HG03354 (cell line): ENCODE data around the gene WASF2.

Experiments used
- ATAC-seq: cut with Tn5 transposase; IDR thresholded peaks from one replicate; pipeline ENCODE4 v1.9.1; 2021; ENCODE audit warnings: mild to moderate bottlenecking; ENCODE audit not compliant: unreplicated experiment, poor library complexity, severe bottlenecking

WASF2 gene

DNA sequence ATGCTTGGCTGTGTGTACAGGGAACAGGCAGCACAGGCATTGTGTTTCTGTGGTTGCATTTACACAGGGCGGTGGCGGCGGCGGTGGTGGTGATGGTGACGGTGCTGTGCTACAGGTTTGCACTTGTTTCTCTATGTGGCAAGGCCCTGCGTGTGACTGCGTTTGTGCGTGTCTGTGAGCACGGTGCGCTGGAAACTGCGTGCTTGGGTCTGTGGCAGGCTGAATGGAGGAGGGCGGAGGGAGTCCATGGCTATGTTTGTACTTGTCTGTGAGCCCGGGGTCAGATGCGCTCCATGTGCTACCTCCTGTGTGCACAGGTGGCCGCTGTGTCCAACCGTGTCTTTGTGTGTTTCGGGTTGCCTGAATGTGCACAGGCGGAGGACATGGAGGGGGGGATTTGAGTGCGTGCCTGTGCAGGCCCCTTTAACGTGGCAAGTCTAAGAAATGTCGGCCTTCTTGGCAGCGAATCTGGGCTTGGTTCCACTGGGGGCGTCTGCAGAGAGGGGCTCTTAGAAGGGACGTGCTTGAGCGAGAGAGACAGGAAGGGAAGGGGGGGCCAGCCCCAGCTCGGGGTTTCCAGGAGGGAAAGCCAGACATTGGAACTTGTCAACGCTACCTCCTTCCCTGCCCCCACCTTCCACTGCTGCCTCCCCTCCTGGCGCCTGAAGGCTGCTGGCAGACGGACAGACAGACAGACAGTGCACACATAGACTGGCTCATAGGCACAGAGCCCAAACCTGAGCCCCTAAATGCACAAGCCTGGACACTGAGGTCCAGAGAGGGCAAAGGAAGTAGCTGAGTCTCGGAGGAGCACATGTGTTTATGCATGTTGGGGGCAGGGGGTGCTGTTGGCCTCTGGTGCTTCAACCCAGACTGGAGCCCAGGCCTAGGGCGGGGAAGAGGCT, 32.7 kb upstream of the WASF2 start:
- ATAC-seq: no peak

GRCh38 chr1:27521861-27522431, 32.0 kb upstream of the WASF2 start:
- ATAC-seq: no peak

GRCh38 chr1:27521336-27521831, 31.4 kb upstream of the WASF2 start:
- ATAC-seq: no peak

GRCh38 chr1:27520651-27521050, 30.7 kb upstream of the WASF2 start:
- no peak for ATAC-seq

DNA sequence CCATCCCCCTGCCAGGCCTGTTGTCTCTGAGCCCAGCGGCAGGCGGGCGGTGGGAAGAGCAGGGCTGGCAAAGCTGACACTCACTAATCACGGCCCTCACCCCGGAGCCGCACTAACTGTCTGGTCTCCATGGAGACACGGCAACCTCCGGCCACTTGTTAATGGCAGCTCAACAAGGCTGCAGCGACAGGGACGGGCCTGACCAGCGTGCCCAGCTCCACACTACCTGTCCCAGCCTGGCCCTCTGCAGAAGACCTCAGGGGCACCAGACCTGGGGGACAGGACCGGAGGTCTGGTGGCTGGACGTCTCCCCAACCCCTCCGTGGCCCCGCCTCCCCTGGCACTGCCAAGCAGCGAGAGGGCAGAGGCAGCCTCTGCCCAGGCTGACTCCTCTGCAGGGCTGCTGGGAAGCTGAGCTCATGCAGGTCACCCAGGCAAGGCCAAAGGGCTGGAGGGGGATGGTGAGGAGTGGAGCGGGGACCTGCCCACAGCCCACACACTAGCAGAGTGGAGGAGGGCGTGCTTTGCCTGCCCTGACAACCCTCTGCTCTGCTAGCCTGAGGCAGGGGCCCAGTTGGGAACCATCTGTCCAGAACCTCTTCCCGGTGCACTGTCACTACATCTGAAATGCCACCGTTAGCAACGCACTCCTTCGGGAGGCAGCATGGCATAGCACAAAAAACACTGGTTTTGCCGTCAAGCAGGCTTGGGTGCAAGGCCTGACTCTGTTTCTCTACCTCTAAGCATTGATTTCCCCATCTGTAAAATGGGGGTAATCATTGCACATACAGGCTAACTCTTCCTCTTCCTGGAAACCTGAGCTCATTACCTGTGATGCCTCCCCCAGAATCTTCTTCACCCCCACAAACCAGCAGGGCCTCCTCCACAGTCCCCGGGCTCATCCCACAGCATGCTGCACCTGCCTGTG, 29.6 kb upstream of the WASF2 start:
- ATAC-seq: no peak

GRCh38 chr1:27518808-27519207, 28.8 kb upstream of the WASF2 start:
- ATAC-seq: no peak

DNA sequence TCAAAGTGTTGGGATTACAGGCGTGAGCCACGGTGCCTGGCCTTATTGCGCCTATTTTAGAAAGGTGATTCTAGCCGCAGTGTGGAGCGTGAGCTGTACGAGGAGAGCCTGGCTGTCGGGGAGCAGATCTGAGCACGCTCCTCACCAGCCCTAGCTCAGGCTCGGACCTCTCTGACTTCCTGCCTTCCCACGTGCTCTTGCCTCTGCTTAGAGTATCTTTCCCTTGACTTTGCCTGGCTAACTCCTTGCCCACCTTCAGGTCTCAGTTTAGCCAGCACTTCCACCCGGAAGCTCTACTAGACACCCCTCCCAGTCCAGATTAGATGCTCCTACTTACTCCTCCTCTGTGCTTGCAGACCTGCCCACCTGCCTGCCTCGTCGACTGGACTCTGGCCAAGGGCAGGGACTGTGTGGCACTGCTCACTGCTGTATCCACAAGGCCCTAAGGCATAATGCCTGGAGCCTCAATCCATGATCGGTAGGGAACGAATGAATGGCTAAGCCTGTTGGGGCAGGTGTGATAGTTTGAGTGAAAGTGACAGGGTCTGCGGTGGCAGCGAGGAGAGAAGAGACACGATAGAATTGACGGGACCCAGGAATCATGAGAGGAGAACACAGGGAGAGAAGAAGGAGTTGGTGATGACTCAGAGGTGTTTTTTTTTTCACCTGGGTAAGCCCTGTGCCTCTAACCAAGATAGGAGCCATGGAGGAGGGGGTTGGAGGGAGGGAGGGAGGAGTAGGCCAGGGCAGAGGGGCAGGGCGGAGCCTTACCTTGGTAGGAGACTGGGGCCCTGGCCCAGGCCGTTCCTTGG, 28.1 kb upstream of the WASF2 start:
- no peak for ATAC-seq

DNA sequence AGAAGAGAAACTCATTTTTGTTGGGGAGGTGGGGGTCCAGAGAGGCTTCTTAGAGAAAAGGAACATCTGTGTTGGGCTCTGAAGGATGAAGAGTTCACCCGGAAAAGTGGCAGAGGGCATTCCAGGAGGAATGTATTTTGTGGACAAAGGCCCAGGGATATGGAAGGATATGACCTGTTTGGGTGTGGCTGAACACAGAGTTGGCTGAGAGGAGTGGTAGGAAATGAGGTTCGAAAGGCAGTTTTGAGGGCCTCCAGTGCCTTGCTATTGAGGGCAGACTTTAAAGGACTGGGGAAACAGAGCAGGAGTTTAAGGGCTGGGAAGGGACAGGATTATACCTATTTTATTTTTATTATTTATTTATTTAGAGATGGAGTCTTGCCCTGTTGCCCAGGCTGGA, 27.3 kb upstream of the WASF2 start:
- ATAC-seq: no peak

DNA sequence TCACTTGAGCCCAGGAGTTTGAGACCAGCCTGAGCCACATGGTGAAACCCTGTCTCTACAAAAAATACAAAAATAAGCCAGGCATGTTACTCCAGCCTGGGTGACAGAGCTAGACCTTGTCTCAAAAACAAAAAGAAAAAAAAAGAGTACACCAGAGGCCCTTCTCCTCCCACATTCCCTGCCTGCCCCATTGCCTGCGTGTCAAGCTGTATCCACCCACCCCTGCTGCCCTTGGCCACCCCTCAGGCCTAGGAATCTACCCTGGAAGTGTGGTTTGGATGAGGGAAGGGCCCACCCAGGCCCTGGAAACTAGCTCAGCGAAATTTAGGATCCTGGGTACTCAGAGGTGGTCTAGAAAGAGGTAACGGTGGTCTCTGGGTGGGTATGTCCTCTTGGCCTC, 25.7 kb upstream of the WASF2 start:
- ATAC-seq: no peak

GRCh38 chr1:27513958-27514357, 24.0 kb upstream of the WASF2 start:
- ATAC-seq: no peak

- ATAC-seq: no peak
Observed at GRCh38 chr1:27513528-27513927, 23.6 kb upstream of the WASF2 start.

GRCh38 chr1:27509127-27510080, 19.4 kb upstream of the WASF2 start:
- no peak for ATAC-seq

GRCh38 chr1:27507960-27508665, 18.1 kb upstream of the WASF2 start:
- no peak for ATAC-seq

DNA sequence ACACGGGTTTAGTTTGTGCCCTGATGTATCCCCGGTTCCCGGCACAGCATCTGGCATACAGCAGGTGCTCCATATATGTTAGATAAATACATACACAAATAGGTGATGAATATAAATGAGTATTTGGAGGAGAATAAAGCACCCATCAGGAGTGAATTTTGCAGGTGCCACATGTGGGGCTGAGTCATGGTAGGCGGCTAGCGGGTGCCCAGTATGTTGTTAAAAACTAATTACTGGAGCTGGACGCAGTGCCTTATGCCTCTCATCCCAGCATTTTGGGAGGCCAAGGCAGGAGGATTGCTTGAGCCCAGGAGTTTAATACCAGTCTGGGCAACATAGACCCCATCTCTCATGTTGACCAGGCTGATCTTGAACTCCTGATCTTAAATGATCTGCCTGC, 16.7 kb upstream of the WASF2 start:
- no peak for ATAC-seq

GRCh38 chr1:27505420-27505680, 15.4 kb upstream of the WASF2 start:
- ATAC-seq: no peak

GRCh38 chr1:27504588-27505419, 14.8 kb upstream of the WASF2 start:
- no peak for ATAC-seq
